CD14-positive monocyte (primary cell): ENCODE data around the gene FEZ2. TPM values are rescaled to one million over a fixed set of nuclear protein-coding genes. Genes with fewer than 3 reads are reported as not detected.

Experiments
- DNase-seq, 3 donors: peaks; one replicate each; pipeline ENCODE4 v3.0.0-alpha.2; 2011 to 2022
- H2AFZ ChIP-seq: 2 replicates; pipeline ENCODE4 v1.6.0; 2012; ENCODE audit warnings: mild to moderate bottlenecking, low read depth, low read length, inconsistent platforms; ENCODE audit not compliant: insufficient read depth, poor library complexity, severe bottlenecking
- H3K27ac ChIP-seq, 2 donors: 1 replicate in 1 of 2; 2 replicates in 1 of 2; pipeline ENCODE4 v1.5.1; 2012 to 2013; ENCODE audit warnings: low read length in 2 of 2, control low read depth in 1 of 2, inconsistent platforms in 1 of 2, low read depth in 1 of 2, mild to moderate bottlenecking in 1 of 2
- H3K27me3 ChIP-seq, 2 donors: one replicate each; pipeline versions ENCODE4 v1.6.0 to v1.6.1; 2011 to 2013; ENCODE audit warnings: low read length in 2 of 2; ENCODE audit not compliant: control insufficient read depth in 2 of 2, insufficient read depth in 2 of 2
- H3K36me3 ChIP-seq, 2 donors: replicated peaks in 1 of 2; 1 replicate in 1 of 2; 2 replicates in 1 of 2; pipeline versions ENCODE4 v1.5.1 to v1.6.1; 2012 to 2013; ENCODE audit warnings: low read length in 2 of 2, control low read depth in 1 of 2, inconsistent platforms in 1 of 2, mild to moderate bottlenecking in 1 of 2; ENCODE audit not compliant: insufficient read depth in 2 of 2, control insufficient read depth in 1 of 2
- H3K4me1 ChIP-seq, 2 donors: 1 replicate in 1 of 2; 2 replicates in 1 of 2; pipeline versions ENCODE4 v1.5.1 to v1.6.1; 2012 to 2013; ENCODE audit warnings: low read length in 2 of 2, control low read depth in 1 of 2, inconsistent platforms in 1 of 2, mild to moderate bottlenecking in 1 of 2, moderate library complexity in 1 of 2; ENCODE audit not compliant: insufficient read depth in 2 of 2, control insufficient read depth in 1 of 2
- H3K4me2 ChIP-seq: replicated peaks from 2 replicates; pipeline ENCODE3; 2012; ENCODE audit warnings: low read length, moderate library complexity, mild to moderate bottlenecking; ENCODE audit not compliant: poor library complexity, severe bottlenecking; ENCODE audit errors: extremely low read depth
- H3K4me3 ChIP-seq, 3 experiments: fragments of 200-600 bp in 1 of 3; sonication (generic) in 1 of 3; replicated peaks in 1 of 3; 1 replicate in 2 of 3; 2 replicates in 1 of 3; pipeline ENCODE4 v1.5.1; 2011 to 2013; ENCODE audit warnings: low read length in 3 of 3, mild to moderate bottlenecking in 3 of 3, control low read depth in 2 of 3, low read depth in 2 of 3, inconsistent platforms in 1 of 3, moderate library complexity in 1 of 3
- H3K79me2 ChIP-seq: 2 replicates; pipeline ENCODE4 v1.6.0; 2012; ENCODE audit warnings: mild to moderate bottlenecking, control low read depth, inconsistent platforms, low read length, moderate library complexity; ENCODE audit not compliant: insufficient read depth
- H3K9ac ChIP-seq: 2 replicates; pipeline ENCODE4 v1.6.0; 2017; ENCODE audit warnings: low read length, mild to moderate bottlenecking; ENCODE audit not compliant: insufficient read depth, poor library complexity, severe bottlenecking
- H3K9me3 ChIP-seq, 2 donors: replicated peaks in 1 of 2; 1 replicate in 1 of 2; 2 replicates in 1 of 2; pipeline versions ENCODE4 v1.5.1 to v1.6.1; 2012 to 2013; ENCODE audit warnings: low read length in 2 of 2, control low read depth in 1 of 2; ENCODE audit not compliant: control insufficient read depth in 1 of 2, insufficient read depth in 1 of 2
- H4K20me1 ChIP-seq: 2 replicates; pipeline ENCODE4 v1.6.0; 2012; ENCODE audit warnings: mild to moderate bottlenecking, low read length, control low read depth, moderate library complexity; ENCODE audit not compliant: insufficient read depth
- H3K27ac Mint-ChIP-seq, 7 donors: one replicate each; pipeline ENCODE4 v1.8.0; 2020; ENCODE audit warnings: mild to moderate bottlenecking in 7 of 7, mixed read lengths in 7 of 7, moderate library complexity in 6 of 7, inconsistent platforms in 2 of 7
- H3K27me3 Mint-ChIP-seq, 3 donors: one replicate each; pipeline ENCODE4 v1.8.0; 2021 to 2022; ENCODE audit warnings: low read depth in 3 of 3, mild to moderate bottlenecking in 3 of 3, mixed read lengths in 3 of 3, moderate library complexity in 3 of 3, inconsistent platforms in 1 of 3
- H3K36me3 Mint-ChIP-seq, 2 donors: one replicate each; pipeline ENCODE4 v1.8.0; 2020; ENCODE audit warnings: mixed read lengths in 2 of 2, inconsistent platforms in 1 of 2, mild to moderate bottlenecking in 1 of 2
- H3K4me1 Mint-ChIP-seq: one replicate; pipeline ENCODE4 v1.8.0; 2020; ENCODE audit warnings: mild to moderate bottlenecking, mixed read lengths
- H3K4me3 Mint-ChIP-seq, 2 donors: one replicate each; pipeline ENCODE4 v1.8.0; 2020; ENCODE audit warnings: mild to moderate bottlenecking in 2 of 2, mixed read lengths in 2 of 2, moderate library complexity in 1 of 2
- H3K9me3 Mint-ChIP-seq, 7 donors: one replicate each; pipeline ENCODE4 v1.8.0; 2020 to 2022; ENCODE audit warnings: mixed read lengths in 7 of 7, mild to moderate bottlenecking in 6 of 7, moderate library complexity in 6 of 7, inconsistent platforms in 2 of 7
- WGBS: methylation state at CpG from one replicate; pipeline ENCODE4 v1.1.5; 2013; ENCODE audit warnings: missing lambda C conversion rate; ENCODE audit not compliant: insufficient coverage; 5-methylcytosine and 5-hydroxymethylcytosine counted together
- intact Hi-C, 2 donors: fragments of 100-400 bp; cut with micrococcal nuclease; formaldehyde crosslinking; loops; one replicate each; pipeline versions ENCODE4 v1.15.0 to v1.15.1; 2023
- polyA plus RNA-seq, 3 donors: library from polyadenylated mRNA; depleted of rRNA in 1 of 3; unstranded in 2 of 3; stranded (reverse) in 1 of 3; fragments of 300-500 nt in 2 of 3; fragments of >200 nt in 1 of 3; fragmentation: Illumina TruSeq in 2 of 3; gene quantifications; 1 replicate in 2 of 3; 2 replicates in 1 of 3; pipeline ENCODE4 v1.2.3, GENCODE V29; 2012 to 2021
- TF ChIP-seq, protein P1 (sequence below): fragments of 200-600 bp; IDR thresholded peaks from one replicate; pipeline ENCODE4 v1.8.0; 2022; ENCODE audit warnings: antibody characterized with exemption, mild to moderate bottlenecking

Gene FEZ2
- polyA plus RNA-seq, 3 donors = 6.9 to 15.6 (median 8.7) TPM

DNA sequence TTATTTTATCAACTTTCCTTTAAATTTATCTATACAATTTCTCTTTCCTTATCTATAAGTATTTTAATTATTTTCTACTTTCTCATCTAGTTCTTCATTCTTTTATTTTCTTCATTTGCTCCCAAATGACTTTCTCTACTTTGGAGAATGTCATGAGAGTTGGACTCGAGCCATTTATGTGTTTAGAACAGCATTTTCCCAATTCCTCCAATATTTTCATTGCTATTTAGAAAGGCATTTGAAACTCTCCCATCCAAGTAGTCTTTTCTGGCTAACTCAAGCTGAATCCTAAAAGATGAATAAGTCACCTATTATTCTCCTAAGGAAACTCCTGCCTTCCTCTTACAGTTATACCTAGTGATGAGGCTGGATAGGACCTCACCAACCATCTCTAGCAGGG is 15.8 kb upstream of the FEZ2 start:
- H3K4me1 ChIP-seq = no peaks in the 10 kb centered on the region
- DNase-seq = no peak
- H3K9me3 ChIP-seq = no peaks in the 10 kb centered on the region
- Mint-ChIP-seq H3K36me3 (no peaks in the 10 kb centered on the region), H3K27ac (no peak overlapping the region), H3K9me3 (peaks cover 0 to 4% (median 0%) of the 10 kb centered on the region in 7 donors), H3K27me3 (peaks cover 2 to 9% (median 2%) of the 10 kb centered on the region in 3 donors), H3K4me1 (no peaks in the 10 kb centered on the region), H3K4me3 (no peak overlapping the region)
- no peaks in the 10 kb centered on the region for H3K36me3 ChIP-seq
- intact Hi-C loops = no loop called here
- H3K27me3 ChIP-seq = no peaks in the 10 kb centered on the region
- H2AFZ ChIP-seq = no peak overlapping the region
- TF ChIP-seq, protein P1, sequence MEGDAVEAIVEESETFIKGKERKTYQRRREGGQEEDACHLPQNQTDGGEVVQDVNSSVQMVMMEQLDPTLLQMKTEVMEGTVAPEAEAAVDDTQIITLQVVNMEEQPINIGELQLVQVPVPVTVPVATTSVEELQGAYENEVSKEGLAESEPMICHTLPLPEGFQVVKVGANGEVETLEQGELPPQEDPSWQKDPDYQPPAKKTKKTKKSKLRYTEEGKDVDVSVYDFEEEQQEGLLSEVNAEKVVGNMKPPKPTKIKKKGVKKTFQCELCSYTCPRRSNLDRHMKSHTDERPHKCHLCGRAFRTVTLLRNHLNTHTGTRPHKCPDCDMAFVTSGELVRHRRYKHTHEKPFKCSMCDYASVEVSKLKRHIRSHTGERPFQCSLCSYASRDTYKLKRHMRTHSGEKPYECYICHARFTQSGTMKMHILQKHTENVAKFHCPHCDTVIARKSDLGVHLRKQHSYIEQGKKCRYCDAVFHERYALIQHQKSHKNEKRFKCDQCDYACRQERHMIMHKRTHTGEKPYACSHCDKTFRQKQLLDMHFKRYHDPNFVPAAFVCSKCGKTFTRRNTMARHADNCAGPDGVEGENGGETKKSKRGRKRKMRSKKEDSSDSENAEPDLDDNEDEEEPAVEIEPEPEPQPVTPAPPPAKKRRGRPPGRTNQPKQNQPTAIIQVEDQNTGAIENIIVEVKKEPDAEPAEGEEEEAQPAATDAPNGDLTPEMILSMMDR = no peak
- no peaks in the 10 kb centered on the region for H4K20me1 ChIP-seq
- no peak overlapping the region for H3K4me2 ChIP-seq
- H3K9ac ChIP-seq = no peak overlapping the region
- WGBS = 100% methylated on average over 1 of the region's 1 CpG
- H3K79me2 ChIP-seq = no peaks in the 10 kb centered on the region
- no peak overlapping the region for H3K4me3 ChIP-seq
- no peak overlapping the region for H3K27ac ChIP-seq

GRCh38 chr2:36611316-36611990 is 13.5 kb upstream of the FEZ2 start:
- WGBS = 90% methylated on average over 2 of the region's 5 CpGs
- Histone ChIP-seq H2AFZ (no peak overlapping the region), H3K4me2 (no peak overlapping the region), H3K9ac (no peak overlapping the region), H3K36me3 (no peaks in the 10 kb centered on the region), H3K4me1 (no peaks in the 10 kb centered on the region), H3K9me3 (no peaks in the 10 kb centered on the region), H3K79me2 (no peaks in the 10 kb centered on the region), H3K4me3 (no peak overlapping the region), H3K27ac (no peak overlapping the region), H4K20me1 (no peaks in the 10 kb centered on the region), H3K27me3 (no peaks in the 10 kb centered on the region)
- Mint-ChIP-seq H3K36me3 (no peaks in the 10 kb centered on the region), H3K27ac (no peak overlapping the region), H3K4me1 (no peaks in the 10 kb centered on the region), H3K9me3 (peaks cover 0 to 4% (median 0%) of the 10 kb centered on the region in 7 donors), H3K4me3 (no peak overlapping the region), H3K27me3 (peaks cover 2 to 9% (median 2%) of the 10 kb centered on the region in 3 donors)
- TF ChIP-seq, protein P1 = no peak
- intact Hi-C loops = no loop called here
- no peak for DNase-seq
